ENCODE data around the gene OPCML. TPM values are rescaled to one million over a fixed set of nuclear protein-coding genes. Genes with fewer than 3 reads are reported as not detected.

The OPCML gene
- total RNA-seq, 1 experiment from 2014 or later: 0.94 TPM

GRCh38 chr11:132744771-132745170 is 787.5 kb downstream of the OPCML start:
- DNase-seq: no peak
- no peak overlapping the region for H3K4me2 ChIP-seq (ENCODE audit: insufficient read depth, insufficient read length, low read length)

More at GRCh38 chr11:132744771-132745170, 787.5 kb downstream of the OPCML start:
- Mint-ChIP-seq H3K9me3 (no peaks in the 10 kb centered on the region; a peak in 1 of 5 replicates), H3K27me3 (ENCODE audit: low read depth) (peaks cover 2% of the 10 kb centered on the region; the same call in 1 of the 2 replicates), H3K27ac (no peak overlapping the region), H3K4me1 (no peaks in the 10 kb centered on the region), H3K4me3 (no peak overlapping the region), H3K36me3 (ENCODE audit: insufficient read depth in 1 of 3, low read depth in 3 of 3) (no peaks in the 10 kb centered on the region)
- no peak overlapping the region for H4K5ac ChIP-seq (ENCODE audit: insufficient read length, low read depth, low read length)
- no peaks in the 10 kb centered on the region for H4K20me1 ChIP-seq (ENCODE audit: control insufficient read depth, insufficient read depth, insufficient read length)
- WGBS (ENCODE audit: extremely low coverage, insufficient read length, low lambda C conversion rate): no CpG with 5 or more reads among the region's 8 CpGs
- H2AFZ ChIP-seq (ENCODE audit: low read length): no peak overlapping the region
- H2BK20ac ChIP-seq (ENCODE audit: low read depth, low read length, poor library complexity, severe bottlenecking): no peak overlapping the region
- H2AK5ac ChIP-seq (ENCODE audit: insufficient read length, low read length): no peak overlapping the region
- no peak overlapping the region for H4K8ac ChIP-seq (replicated peaks; ENCODE audit: insufficient read length, low read depth, low read length)
- H4K91ac ChIP-seq (ENCODE audit: insufficient read length, low read depth, low read length): no peak overlapping the region
- no peaks in the 10 kb centered on the region for H3K27me3 ChIP-seq (ENCODE audit: insufficient read depth, low read length)
- no peak overlapping the region for H3K27ac ChIP-seq (ENCODE audit: insufficient read length, low read depth, low read length)
- no peak overlapping the region for H3K56ac ChIP-seq (ENCODE audit: insufficient read length, low read depth, low read length)
- H2BK15ac ChIP-seq (ENCODE audit: low read depth, low read length): no peak overlapping the region
- no peak overlapping the region for H3K23ac ChIP-seq (ENCODE audit: insufficient read length, low read depth, low read length)
- H3K79me2 ChIP-seq (ENCODE audit: insufficient read depth, low read length): no peaks in the 10 kb centered on the region
- TF ChIP-seq CTCF (conservative IDR thresholded peaks at IDR 0.05): no peak
- no peak overlapping the region for H3K9ac ChIP-seq (ENCODE audit: extremely low read depth, insufficient read length, low read length)
- H2BK120ac ChIP-seq (ENCODE audit: low read depth, low read length, poor library complexity, severe bottlenecking): no peak overlapping the region
- H3K18ac ChIP-seq (ENCODE audit: insufficient read length, low read depth, low read length): no peak overlapping the region
- no peaks in the 10 kb centered on the region for H3K9me3 ChIP-seq (ENCODE audit: control insufficient read depth, low read depth, low read length)
- no peak overlapping the region for H3K14ac ChIP-seq (ENCODE audit: insufficient read depth, low read length)
- no peaks in the 10 kb centered on the region for H3K23me2 ChIP-seq (ENCODE audit: insufficient read length, low read depth, low read length, poor library complexity, severe bottlenecking)
- no peaks in the 10 kb centered on the region for H3K79me1 ChIP-seq (ENCODE audit: insufficient read depth, low read depth, low read length, poor library complexity, severe bottlenecking)
- no peak overlapping the region for H3T11ph ChIP-seq (ENCODE audit: low read length)
- no peak overlapping the region for H2BK12ac ChIP-seq (ENCODE audit: insufficient read length, low read depth, low read length)
- H3K4me1 ChIP-seq (ENCODE audit: insufficient read depth, low read length): no peaks in the 10 kb centered on the region
- H3K4ac ChIP-seq (ENCODE audit: low read depth, low read length): no peak overlapping the region
- no peak overlapping the region for H2BK5ac ChIP-seq (ENCODE audit: insufficient read length, low read length)

Data from H9 (cell line).